Hindlimb muscle (tissue), 1 donor: ENCODE results near the gene CBL. TPM values are rescaled to one million over a fixed set of nuclear protein-coding genes. Genes with fewer than 3 reads are reported as not detected.

Experiments
- DNase-seq: peaks from one replicate; pipeline ENCODE4 v3.0.0-alpha.2; 2013
- polyA plus RNA-seq: library from polyadenylated mRNA; unstranded; fragments of 120-200 nt; gene quantifications from one replicate; pipeline ENCODE4 v1.2.1, GENCODE V29; 2013; ENCODE audit not compliant: insufficient read length

The CBL gene
- polyA plus RNA-seq, 1 donor = 13.4 TPM

DNA sequence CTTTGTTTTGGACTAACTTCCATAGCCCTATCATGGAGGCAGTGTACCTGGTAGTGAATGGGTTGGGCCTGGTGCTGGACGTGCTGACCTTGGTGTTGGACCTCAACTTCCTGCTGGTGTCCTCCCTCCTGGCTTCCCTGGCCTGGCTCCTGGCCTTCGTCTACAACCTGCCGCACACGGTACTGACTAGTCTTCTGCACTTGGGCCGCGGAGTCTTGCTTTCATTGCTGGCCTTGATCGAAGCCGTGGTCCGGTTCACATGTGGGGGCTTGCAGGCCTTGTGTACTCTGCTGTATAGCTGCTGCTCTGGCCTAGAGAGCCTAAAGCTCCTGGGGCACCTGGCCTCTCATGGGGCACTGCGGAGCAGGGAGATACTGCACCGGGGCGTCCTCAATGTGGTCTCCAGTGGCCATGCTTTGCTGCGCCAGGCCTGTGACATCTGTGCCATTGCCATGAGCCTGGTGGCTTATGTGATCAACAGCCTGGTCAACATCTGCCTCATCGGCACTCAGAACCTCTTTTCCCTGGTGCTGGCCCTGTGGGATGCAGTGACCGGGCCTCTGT lies 129.0 kb downstream of the CBL start:
- DNase-seq = no peak

DNA sequence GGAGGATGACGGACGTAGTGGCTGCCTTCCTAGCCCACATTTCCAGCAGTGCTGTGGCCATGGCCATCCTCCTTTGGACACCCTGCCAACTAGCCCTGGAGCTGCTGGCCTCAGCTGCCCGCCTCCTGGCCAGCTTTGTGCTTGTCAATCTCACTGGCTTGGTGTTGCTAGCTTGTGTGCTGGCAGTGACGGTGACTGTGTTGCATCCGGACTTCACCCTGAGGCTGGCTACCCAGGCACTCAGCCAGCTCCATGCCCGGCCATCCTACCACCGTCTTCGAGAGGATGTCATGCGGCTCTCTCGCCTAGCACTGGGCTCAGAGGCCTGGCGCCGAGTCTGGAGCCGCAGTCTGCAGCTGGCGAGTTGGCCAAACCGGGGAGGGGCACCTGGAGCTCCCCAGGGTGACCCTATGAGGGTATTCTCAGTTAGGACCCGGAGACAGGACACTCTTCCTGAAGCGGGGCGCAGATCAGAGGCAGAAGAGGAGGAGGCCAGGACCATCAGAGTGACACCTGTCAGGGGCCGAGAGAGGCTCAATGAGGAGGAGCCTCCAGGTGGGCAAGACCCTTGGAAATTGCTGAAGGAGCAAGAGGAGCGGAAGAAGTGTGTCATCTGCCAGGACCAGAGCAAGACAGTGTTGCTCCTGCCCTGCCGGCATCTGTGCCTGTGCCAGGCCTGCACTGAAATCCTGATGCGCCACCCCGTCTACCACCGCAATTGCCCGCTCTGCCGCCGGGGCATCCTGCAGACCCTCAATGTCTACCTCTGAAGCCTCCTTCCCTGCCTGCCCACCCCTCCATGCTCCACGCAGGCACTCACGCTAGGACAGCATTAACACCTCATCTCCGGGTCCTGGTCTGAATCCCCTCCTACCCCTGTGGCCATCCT lies 129.8 kb downstream of the CBL start:
- no peak for DNase-seq

DNA sequence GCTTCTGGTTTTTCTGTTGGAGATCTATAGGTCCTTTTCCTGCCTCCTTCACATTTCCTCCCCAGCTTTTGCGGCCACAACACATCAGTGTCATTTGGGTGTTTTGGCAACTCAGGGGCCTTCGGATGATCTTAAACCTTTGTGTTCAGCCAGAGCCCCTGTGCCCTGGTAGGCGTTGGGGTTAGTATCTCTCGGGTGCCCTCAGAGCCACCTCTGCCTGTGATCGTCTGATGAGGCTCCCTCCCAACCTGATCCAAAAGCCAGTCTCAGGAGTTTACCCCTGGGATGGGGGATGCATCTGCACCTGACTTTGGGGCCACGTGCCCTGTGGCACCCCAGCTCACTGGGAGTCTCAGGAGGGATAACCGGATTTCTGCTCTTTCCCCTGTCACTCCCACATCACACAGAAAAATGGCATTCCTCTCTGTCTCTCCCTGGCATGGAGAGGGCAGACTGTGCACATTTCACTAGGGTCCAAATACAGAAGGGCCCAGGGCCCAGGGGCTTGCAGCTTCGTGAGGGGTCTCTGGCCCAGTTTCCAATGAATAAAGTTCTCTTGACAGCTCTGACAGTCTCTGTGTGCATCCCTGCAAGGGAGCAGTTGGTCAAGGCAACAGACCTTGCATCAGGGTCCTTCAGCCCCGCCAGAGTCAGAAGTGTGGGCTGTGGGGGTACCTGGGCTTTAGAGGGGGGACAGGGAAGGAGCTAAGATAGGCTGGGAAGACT lies 130.8 kb downstream of the CBL start:
- no peak for DNase-seq

DNA sequence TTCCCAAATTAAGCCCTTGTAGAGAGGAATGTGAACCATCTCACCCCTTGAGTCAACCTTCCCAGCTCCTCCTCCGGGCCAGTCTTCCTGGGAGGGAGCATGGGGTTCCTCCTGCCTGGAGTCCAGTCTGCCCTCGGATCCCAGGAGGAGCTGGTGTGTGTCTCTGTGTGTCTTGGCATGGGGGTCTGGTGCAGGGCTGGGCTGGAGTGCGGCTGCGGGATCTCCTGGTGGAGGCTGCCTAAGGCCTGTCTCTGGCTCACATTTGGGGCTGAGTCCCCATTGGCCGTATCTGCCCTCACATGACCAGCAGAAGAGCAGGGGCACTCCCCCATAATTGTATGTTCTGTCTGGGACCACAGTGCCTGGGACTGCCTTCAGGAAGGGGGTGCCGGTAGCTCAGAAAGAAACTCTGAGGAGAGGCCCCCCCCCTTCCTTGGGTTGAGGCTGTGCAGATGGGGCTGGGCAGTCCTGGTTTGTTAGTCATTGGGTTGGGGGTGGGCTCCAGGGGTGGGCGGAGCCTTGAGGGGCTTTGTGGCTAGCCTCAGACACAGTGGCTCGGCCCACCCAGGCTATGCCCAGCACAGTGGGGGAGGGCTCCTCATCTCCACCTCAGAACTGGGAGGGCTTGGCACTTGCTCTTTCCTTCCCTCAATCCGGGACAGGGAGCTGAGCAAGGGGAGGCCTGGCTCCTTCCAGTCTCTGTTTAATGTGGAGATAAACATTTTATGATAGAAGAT lies 131.6 kb downstream of the CBL start:
- no peak for DNase-seq

DNA sequence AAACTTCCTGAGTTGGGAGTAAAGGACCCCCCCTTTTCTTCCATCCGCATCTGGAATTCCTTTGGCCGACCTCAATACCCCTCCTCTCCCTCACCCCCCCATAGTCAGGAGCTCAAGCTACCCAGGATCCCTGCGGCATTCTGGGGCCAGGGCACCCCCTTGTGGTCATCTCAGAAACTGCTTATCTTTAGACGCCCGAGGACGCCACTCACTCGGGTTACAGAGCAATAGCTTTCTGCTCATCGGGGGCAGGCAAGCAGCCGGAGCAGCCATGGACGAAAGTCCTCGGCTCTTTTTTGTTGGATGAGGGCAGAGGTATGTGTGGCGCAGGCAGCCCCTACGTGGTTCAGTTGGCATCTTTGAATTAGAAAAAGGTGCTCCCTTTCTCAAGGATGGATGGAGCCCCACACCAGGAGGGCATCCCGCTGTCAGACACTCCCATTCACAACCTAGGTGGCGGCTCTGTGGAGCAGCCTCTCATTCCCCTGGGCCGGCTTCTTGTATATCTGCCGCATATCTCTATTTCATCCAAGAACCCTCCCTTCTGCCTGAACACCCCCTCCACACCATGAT lies 132.3 kb downstream of the CBL start:
- peak; percentile 79 for DNase-seq

DNA sequence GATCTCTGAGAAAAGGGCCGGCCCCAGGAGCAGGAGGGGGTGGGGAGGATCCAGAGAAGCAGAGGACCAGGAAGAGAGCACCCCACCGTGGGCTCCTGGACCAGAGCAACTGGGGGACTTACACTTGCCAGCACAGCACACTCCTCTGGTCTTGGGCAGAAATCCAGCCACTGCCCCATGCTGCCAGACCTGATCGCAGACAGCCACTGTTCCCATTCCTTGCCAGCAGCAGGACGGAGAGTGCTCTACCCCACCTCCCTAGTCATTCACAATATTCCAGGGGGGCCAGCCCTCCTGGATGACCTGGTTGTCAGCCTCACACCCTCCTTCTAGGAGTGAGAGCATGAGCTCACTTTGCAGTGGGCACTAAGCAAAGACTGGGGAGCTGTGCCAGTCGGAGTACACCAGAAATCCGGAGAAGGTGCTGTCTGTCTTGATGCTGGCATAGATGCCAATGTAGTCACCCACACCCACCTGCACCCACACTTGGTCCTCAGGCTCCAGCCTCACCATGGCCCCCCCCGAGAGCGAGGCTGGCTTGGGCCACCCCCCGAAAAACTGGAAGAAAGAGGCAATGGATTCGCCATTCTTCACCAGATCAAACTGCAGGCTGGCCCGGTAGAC lies 132.9 kb downstream of the CBL start:
- no peak for DNase-seq

DNA sequence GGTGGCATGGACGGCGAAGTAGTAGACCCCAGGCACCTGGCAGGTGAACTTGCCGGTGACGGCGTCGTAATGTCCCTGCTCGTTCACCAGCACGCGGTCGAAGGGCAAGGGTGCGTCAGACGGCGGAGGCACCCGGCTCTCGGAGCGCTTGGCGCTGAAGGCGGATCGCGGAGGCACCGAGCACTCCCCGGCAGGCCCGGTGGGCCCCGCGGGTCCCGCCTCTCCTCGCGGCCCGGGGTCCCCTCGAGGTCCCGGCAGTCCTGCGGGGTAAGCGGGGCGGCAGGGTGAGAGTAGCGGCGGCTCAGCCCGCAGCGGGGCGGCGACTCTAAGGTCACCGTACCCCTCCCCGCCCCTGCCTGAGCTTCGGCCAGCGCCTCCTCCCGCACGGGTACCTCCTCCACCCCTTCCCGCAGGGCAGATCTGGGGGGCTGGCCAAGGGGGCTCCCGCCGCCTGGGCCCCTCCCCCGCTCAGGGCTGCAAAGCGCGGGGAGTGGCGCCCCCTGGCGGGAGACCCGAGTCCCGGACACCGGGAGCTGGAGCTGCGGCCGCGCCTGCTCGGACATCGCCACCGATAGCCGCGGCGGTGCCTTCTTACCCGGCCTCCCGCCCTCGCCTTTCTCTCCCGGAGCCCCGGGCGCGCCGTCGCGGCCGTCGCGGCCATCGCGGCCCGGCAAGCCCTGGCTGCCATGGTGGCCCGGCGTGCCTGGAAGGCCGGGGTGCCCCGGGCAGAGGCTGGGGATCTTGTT lies 133.6 kb downstream of the CBL start:
- peak; percentile 85 for DNase-seq

DNA sequence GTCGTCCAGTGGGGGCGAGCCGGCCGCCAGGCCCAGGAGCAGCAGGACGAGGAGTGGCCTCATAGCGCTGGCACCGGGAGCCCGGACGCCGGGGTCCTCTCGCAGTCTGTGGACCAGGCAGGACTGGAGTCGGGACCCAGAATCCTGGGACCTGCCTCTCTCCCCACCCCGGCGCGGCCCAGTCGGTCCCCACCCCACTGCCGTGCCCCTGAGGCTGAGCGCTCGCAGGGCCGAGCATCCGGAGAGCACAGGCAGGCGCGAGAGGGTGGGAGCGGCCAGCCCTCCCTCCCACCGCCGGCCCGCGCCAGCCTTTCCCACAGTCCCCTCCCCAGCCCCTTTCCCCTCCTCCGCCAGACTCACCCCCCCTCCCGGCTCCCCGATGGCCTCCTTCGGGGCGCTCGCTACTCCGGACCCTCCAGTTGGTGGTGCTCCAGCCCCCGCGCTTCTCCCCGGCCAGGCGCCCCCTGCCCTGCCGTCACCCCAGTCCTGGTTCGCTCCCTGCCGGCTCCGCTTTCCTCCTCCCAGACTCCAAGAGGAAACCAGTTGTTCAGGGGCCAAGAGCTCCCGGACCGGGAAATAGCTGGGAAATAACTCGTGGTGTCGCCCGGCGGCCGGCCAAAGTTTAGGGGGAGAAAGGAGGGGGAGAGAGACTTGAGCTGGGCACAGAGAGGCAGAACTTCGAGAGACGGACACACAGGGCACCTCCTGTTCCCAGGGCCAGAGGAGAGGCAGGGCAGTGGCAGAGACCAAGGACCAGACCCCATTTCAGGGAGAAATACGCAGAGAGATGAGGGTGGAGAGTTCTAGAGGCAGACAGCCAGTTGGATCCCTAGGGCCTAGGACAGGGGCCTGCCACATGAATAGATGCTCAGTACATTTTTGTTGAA lies 134.4 kb downstream of the CBL start, which contains the start of gene C1QTNF5:
Gene C1QTNF5, minus strand, starts transcription at position 549 of the 887 bp plus-strand sequence. Its CDS starts 486 bp downstream, at position 63.
- peak; percentile 92 for DNase-seq

DNA sequence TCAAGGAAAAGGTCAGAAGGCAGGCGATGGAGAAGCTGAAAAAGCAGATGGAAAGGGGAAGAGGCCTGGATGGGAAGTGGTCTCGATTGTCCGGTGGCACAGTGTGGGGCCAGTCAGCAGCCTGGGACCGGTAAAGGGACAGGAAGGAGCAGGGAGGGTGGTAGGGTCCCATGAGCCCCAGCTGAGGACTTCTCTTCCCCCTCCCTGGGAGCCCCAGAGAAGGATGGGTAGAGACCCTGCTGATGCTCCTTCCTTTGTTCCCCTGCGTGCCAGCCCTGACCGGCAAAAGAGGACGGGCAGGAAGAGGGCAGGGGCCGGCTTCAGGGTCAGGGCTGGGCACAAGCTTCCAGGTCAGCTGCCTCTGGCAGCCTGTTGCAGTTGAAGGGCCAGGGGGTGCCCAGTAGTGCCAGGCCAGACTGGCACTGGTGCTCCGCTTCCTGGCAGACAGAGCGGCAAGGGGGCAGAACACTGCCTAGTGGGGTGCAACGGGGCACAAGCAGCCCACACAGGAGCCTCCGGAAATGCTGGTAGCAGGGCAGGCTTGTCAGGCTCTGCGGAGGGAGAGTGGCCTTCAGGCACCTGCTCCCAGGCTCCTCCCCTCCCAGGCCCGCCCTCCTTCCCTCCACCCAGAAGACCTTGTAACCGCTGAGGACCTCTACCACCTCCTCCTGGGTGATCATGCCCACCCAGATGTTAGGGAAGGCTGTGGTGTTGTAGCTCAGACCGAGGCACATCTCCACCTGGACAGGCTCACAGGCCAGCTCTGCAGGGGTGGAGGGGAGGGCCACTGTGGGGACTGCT lies 135.3 kb downstream of the CBL start:
- DNase-seq = no peak

DNA sequence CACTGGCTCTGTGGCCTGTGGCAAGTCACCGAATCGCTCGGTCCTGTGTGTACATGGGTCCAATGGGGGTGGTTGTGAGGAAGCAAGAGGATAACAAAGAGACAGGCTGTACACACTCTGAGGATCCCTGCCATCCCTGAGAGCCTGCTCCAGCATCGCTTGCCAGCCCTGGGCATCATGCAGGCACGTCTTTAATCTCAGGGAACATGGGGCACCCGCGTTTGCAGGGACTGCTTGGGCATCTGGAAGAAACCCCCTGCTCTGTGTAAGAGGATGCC lies 135.8 kb downstream of the CBL start:
- DNase-seq = no peak

DNA sequence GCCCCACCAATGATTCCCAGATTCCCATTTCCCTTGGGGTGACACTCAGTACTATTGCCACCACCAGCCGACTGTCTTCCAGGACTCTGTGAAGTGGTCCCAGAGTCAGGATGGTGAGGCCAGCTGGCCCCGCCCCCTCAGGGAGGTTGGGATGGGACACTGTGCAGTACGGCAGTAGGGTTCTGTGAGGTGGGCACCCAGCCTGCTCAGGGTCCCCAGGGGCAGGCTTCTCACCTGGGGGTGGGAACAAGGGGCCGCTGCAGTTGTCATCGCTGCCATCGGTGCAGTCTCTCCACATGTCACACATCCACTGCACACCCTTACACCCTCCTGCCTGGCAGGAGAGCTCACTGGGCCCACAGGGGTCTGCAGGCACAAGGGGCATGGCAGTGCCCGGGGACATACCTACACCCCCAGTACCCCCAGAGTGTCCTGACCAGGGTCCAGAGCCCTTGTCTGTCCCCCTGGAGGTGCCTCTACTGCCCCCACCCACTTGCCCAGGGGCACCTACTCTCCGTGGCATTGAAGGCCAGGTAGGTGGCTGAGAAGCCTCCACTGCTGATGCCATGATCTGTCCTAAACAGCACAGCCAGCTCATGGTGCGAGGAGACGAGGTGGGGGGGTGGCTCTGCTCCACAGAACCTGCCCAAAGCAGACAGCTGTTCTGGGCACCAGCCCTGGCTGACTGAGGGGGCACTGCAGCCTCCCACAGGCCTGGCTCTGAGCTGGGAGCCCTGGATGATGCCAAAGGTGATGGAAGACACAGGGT lies 136.4 kb downstream of the CBL start:
- no peak for DNase-seq

DNA sequence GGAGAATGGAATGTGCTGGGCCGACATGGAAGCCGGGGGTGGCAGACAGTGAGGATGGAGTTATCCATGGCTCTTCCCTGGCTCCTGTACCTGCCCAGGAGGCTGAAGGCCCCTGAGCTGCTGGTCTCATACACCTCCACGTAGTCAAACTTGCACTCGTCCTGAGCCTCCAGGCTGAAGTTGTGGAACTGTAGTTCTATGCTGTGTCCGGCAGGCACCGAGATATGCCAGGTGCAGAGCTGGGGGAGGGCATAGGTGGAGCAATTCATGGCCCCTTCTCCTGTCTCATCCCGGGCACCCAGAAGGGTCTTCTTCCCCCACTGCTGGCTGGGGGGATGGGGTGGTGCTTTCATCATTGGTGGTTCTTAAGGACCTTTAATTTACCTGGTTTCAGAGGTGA lies 137.6 kb downstream of the CBL start:
- no peak for DNase-seq

DNA sequence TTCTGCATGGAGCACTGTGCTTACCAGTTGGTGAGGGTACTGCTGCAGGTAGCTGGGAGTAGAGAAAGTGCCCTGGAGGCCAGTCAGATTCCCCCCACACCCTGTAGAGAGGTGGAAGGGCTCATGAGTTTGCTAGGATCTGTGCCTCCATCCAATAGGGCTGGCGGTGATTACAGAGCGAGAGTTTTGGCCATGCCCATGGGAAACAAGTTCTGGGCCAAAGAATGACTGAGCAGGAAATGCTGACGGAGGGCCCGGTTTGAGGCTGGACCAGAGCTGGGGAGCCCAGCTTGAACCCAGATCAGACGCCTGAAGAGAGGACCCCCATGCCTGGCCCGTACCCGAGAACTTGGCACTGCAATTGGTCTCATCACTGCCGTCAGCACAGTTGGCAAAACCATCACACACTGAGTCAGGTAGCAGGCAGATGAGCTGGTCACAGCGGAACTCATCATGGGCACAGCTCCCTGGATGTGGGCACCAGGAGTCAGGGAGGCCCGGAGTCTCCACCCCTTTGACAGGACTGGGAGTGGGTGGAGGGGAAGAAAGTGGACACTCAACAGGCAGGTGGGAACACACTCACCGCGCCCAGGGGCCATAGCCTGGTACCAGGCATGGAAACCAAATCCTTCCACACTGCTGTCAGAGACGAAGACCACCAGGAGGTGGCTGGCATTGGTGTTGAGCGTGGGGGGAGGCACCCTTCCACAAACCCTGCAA lies 138.3 kb downstream of the CBL start:
- DNase-seq = no peak

DNA sequence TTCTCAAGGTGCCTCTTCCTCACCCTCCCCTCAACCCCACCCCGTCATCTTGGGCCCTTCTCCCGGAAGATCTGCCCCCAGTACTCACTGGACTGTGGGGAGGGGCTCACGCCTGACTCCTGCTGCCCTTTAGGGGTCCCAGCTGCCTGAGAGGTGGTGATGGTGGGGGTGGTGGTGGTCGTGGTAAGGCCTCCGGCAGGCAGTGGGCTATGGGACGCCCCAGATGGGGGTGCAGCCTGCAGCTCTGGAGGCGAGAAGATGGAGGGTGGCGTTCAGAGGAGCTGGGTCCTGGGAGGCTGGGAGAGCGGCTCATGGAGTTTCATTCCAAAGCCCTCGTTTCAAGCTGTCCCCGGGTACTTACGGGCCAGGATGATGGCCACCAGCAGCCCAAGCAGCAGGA lies 139.5 kb downstream of the CBL start:
- DNase-seq = no peak

DNA sequence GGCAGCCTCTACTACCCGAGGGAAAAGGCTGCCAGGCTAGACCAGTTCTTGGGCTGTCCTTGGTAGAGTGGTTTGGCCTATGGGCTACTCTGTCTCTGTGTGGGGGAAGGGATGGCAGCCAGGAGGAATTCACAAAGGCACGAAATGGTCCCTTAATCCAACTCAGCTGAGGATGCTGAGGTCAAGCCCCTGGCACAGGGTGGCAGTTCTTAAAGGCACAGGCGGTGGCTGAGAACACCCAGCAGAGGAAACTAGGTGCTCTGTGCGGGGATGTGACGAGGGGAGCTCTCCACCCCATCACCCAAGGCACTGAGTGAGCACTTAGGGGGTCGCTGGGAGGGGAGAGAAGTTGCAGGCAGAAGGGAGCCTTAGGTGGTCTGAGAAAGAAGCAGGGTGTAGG lies 140.5 kb downstream of the CBL start, which contains the start of gene MFRP:
Gene MFRP, minus strand, starts transcription at position 101 of the 400 bp plus-strand sequence. CDS start 192 bp downstream, outside the sequence.
- DNase-seq = no peak

DNA sequence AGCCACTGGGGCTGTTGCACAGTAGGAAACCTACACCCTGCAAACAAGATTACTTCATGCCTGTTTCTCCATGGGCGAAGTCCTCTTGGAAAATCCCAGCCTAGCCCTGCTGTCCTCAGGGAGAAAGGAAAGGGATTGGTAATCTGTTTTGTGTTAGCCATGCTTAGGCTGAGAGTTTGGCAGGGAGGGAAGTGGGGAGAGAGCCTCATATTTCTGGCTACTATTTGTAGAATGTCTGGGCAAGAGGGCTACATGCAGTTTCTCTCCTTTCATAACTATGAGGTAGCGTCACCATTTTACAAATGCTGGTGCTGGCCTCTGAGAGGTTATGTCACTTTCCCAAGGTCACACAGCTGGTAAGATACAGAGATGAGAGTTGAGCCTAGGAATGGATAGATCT lies 141.1 kb downstream of the CBL start:
- DNase-seq = no peak

DNA sequence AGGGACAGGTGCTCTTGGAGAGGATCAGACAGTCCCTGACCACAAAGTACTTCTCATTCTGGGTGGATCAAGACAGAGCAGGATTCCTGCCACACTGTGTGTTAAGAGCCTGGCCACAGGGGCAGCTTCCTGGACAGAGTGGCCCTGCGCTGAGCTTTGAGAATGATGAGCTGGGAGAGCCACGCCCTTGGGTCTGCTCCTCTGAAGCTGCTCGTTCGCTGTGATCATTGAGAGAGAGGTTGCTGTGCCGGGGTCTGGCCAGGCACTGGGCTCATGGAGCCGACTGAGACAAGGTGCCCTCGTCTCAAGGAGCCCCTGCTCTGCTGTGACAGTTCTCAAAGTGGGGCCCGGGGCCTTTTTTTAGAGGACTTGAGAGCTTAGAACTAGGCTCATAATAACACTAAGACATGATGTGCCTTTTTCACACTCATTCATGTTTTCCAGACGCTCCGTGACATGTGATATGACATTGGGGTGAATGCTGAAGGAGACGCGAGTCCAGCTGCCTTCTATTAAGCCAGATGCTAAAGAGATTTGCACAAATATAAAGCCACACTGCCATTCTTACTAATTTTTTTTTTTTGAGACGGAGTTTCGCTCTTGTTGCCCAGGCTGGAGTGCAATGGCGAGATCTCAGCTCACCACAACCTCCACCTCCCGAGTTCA lies 141.9 kb downstream of the CBL start:
- no peak for DNase-seq
